HepG2 (cell line): ENCODE data around the gene POU5F1.

Experiments
- CBX1 ChIP-seq: IDR thresholded peaks from one replicate; pipeline ENCODE4 v1.6.1; 2016; ENCODE audit warnings: antibody characterized with exemption, low read depth
- HDAC2 ChIP-seq: sonication (generic); formaldehyde crosslinking; IDR thresholded peaks from 2 replicates; pipeline ENCODE4 v1.4.0; 2020; ENCODE audit warnings: missing genetic modification reagents
- HNRNPL ChIP-seq: fragments of 200-400 bp; formaldehyde crosslinking; IDR thresholded peaks from 2 replicates; pipeline ENCODE4 v1.6.1; 2017; ENCODE audit warnings: mild to moderate bottlenecking, low read depth, low read length
- NFE2L1 ChIP-seq: sonication (generic); formaldehyde crosslinking; IDR thresholded peaks from 2 replicates; pipeline ENCODE4 v1.4.0; 2020; ENCODE audit warnings: missing genetic modification reagents, mild to moderate bottlenecking, borderline replicate concordance
- SALL1 ChIP-seq: sonication (generic); formaldehyde crosslinking; IDR thresholded peaks from 2 replicates; pipeline ENCODE4 v1.8.0; 2022; ENCODE audit warnings: mild to moderate bottlenecking, missing genetic modification reagents
- TGIF2 ChIP-seq: IDR thresholded peaks from 2 replicates; pipeline ENCODE4 v1.6.1; 2016; ENCODE audit warnings: control low read depth, missing compliant biosample characterization
- ZNF891 ChIP-seq: sonication (generic); formaldehyde crosslinking; IDR thresholded peaks from 2 replicates; pipeline ENCODE4 v1.5.0; 2020; ENCODE audit warnings: mild to moderate bottlenecking, missing genetic modification reagents
- ZSCAN31 ChIP-seq: sonication (generic); formaldehyde crosslinking; IDR thresholded peaks from 2 replicates; pipeline ENCODE4 v1.5.0; 2020; ENCODE audit warnings: low read depth, mild to moderate bottlenecking, missing genetic modification reagents
- TF ChIP-seq, protein P1 (sequence below): sonication (generic); formaldehyde crosslinking; IDR thresholded peaks from 2 replicates; pipeline ENCODE4 v1.5.0; 2020; ENCODE audit warnings: mild to moderate bottlenecking, missing genetic modification reagents, moderate library complexity
- TF ChIP-seq, protein P2 (sequence below): sonication (generic); formaldehyde crosslinking; IDR thresholded peaks from 2 replicates; pipeline ENCODE4 v1.4.0; 2020; ENCODE audit warnings: missing genetic modification reagents
- TF ChIP-seq, protein P3 (sequence below): sonication (generic); formaldehyde crosslinking; IDR thresholded peaks from 2 replicates; pipeline ENCODE4 v1.5.1; 2020; ENCODE audit warnings: missing genetic modification reagents, mild to moderate bottlenecking, borderline replicate concordance
- TF ChIP-seq, protein P4 (sequence below): IDR thresholded peaks from 2 replicates; pipeline ENCODE4 v1.6.1; 2012; ENCODE audit warnings: inconsistent platforms
- TF ChIP-seq, protein P5 (sequence below): sonication (generic); formaldehyde crosslinking; IDR thresholded peaks from 2 replicates; pipeline ENCODE4 v1.4.0; 2020; ENCODE audit warnings: missing genetic modification reagents, mild to moderate bottlenecking, borderline replicate concordance
- TF ChIP-seq, protein P6 (sequence below): sonication (generic); formaldehyde crosslinking; IDR thresholded peaks from 2 replicates; pipeline ENCODE4 v1.4.0; 2020; ENCODE audit warnings: mild to moderate bottlenecking, missing genetic modification reagents

DNA sequence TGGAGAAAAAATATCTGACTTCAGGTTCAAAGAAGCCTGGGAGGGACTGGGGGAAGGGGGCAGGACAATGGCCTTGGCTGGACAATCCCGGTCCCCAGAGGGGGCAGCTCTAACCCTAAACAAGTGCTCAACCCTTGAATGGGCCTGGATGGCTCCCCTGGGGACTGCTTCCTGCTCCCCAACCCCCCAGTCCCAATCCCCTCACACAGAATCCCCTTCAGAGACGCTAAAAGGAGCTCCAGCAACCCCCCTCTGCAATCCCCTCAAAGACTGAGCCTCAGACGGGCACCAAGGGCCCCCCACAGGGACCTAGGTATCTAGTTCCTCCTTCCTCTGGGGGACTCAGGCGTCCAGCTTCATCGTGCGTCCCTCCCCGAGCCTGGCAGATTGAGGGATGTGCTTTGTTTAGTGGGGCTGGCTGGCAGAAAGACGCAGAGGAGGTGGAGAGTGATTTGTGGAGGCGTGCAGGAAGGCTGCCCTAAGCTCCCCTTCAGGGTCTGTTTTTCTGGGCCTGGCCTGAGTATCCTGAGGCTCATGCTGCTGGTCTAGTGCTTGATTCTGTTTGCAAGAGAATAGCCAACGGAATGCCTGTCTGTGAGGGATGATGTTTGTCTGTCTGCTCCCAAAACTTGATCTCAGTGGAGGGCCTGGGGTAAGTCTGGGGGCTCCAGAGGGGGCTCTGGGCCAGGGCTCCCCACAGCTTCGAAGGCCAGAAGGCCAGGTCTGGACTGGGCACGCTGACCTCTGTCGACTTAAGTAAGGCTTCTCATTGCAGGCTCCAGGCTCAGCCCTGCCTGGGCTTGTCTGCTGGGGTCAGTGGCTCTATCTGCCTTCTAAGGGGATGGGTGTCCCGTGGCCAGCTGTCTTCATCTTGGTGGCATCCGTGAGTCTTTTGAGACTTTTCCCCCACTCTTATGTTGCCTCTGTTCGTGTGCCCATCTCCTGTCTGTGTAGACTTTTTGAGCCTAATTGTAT is 1.7 kb upstream of the POU5F1 start:
- TF ChIP-seq NFE2L1 (no peak), ZSCAN31 (no peak), CBX1 (no peak), HNRNPL (no peak), SALL1 (CRISPR knock-in tag) (no peak), TGIF2 (CRISPR knock-in tag) (no peak), HDAC2 (CRISPR knock-in tag) (no peak), ZNF891 (no peak)
- TF ChIP-seq, protein P1, sequence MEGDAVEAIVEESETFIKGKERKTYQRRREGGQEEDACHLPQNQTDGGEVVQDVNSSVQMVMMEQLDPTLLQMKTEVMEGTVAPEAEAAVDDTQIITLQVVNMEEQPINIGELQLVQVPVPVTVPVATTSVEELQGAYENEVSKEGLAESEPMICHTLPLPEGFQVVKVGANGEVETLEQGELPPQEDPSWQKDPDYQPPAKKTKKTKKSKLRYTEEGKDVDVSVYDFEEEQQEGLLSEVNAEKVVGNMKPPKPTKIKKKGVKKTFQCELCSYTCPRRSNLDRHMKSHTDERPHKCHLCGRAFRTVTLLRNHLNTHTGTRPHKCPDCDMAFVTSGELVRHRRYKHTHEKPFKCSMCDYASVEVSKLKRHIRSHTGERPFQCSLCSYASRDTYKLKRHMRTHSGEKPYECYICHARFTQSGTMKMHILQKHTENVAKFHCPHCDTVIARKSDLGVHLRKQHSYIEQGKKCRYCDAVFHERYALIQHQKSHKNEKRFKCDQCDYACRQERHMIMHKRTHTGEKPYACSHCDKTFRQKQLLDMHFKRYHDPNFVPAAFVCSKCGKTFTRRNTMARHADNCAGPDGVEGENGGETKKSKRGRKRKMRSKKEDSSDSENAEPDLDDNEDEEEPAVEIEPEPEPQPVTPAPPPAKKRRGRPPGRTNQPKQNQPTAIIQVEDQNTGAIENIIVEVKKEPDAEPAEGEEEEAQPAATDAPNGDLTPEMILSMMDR (CRISPR knock-in tag) = no peak
- TF ChIP-seq, protein P2, sequence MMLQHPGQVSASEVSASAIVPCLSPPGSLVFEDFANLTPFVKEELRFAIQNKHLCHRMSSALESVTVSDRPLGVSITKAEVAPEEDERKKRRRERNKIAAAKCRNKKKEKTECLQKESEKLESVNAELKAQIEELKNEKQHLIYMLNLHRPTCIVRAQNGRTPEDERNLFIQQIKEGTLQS = no peak
- TF ChIP-seq, protein P3, sequence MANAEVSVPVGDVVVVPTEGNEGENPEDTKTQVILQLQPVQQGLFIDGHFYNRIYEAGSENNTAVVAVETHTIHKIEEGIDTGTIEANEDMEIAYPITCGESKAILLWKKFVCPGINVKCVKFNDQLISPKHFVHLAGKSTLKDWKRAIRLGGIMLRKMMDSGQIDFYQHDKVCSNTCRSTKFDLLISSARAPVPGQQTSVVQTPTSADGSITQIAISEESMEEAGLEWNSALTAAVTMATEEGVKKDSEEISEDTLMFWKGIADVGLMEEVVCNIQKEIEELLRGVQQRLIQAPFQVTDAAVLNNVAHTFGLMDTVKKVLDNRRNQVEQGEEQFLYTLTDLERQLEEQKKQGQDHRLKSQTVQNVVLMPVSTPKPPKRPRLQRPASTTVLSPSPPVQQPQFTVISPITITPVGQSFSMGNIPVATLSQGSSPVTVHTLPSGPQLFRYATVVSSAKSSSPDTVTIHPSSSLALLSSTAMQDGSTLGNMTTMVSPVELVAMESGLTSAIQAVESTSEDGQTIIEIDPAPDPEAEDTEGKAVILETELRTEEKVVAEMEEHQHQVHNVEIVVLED (CRISPR knock-in tag) = no peak
- TF ChIP-seq, protein P4, sequence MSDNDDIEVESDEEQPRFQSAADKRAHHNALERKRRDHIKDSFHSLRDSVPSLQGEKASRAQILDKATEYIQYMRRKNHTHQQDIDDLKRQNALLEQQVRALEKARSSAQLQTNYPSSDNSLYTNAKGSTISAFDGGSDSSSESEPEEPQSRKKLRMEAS = no peak
- TF ChIP-seq, protein P5, sequence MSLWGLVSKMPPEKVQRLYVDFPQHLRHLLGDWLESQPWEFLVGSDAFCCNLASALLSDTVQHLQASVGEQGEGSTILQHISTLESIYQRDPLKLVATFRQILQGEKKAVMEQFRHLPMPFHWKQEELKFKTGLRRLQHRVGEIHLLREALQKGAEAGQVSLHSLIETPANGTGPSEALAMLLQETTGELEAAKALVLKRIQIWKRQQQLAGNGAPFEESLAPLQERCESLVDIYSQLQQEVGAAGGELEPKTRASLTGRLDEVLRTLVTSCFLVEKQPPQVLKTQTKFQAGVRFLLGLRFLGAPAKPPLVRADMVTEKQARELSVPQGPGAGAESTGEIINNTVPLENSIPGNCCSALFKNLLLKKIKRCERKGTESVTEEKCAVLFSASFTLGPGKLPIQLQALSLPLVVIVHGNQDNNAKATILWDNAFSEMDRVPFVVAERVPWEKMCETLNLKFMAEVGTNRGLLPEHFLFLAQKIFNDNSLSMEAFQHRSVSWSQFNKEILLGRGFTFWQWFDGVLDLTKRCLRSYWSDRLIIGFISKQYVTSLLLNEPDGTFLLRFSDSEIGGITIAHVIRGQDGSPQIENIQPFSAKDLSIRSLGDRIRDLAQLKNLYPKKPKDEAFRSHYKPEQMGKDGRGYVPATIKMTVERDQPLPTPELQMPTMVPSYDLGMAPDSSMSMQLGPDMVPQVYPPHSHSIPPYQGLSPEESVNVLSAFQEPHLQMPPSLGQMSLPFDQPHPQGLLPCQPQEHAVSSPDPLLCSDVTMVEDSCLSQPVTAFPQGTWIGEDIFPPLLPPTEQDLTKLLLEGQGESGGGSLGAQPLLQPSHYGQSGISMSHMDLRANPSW (CRISPR knock-in tag) = no peak
- TF ChIP-seq, protein P6, sequence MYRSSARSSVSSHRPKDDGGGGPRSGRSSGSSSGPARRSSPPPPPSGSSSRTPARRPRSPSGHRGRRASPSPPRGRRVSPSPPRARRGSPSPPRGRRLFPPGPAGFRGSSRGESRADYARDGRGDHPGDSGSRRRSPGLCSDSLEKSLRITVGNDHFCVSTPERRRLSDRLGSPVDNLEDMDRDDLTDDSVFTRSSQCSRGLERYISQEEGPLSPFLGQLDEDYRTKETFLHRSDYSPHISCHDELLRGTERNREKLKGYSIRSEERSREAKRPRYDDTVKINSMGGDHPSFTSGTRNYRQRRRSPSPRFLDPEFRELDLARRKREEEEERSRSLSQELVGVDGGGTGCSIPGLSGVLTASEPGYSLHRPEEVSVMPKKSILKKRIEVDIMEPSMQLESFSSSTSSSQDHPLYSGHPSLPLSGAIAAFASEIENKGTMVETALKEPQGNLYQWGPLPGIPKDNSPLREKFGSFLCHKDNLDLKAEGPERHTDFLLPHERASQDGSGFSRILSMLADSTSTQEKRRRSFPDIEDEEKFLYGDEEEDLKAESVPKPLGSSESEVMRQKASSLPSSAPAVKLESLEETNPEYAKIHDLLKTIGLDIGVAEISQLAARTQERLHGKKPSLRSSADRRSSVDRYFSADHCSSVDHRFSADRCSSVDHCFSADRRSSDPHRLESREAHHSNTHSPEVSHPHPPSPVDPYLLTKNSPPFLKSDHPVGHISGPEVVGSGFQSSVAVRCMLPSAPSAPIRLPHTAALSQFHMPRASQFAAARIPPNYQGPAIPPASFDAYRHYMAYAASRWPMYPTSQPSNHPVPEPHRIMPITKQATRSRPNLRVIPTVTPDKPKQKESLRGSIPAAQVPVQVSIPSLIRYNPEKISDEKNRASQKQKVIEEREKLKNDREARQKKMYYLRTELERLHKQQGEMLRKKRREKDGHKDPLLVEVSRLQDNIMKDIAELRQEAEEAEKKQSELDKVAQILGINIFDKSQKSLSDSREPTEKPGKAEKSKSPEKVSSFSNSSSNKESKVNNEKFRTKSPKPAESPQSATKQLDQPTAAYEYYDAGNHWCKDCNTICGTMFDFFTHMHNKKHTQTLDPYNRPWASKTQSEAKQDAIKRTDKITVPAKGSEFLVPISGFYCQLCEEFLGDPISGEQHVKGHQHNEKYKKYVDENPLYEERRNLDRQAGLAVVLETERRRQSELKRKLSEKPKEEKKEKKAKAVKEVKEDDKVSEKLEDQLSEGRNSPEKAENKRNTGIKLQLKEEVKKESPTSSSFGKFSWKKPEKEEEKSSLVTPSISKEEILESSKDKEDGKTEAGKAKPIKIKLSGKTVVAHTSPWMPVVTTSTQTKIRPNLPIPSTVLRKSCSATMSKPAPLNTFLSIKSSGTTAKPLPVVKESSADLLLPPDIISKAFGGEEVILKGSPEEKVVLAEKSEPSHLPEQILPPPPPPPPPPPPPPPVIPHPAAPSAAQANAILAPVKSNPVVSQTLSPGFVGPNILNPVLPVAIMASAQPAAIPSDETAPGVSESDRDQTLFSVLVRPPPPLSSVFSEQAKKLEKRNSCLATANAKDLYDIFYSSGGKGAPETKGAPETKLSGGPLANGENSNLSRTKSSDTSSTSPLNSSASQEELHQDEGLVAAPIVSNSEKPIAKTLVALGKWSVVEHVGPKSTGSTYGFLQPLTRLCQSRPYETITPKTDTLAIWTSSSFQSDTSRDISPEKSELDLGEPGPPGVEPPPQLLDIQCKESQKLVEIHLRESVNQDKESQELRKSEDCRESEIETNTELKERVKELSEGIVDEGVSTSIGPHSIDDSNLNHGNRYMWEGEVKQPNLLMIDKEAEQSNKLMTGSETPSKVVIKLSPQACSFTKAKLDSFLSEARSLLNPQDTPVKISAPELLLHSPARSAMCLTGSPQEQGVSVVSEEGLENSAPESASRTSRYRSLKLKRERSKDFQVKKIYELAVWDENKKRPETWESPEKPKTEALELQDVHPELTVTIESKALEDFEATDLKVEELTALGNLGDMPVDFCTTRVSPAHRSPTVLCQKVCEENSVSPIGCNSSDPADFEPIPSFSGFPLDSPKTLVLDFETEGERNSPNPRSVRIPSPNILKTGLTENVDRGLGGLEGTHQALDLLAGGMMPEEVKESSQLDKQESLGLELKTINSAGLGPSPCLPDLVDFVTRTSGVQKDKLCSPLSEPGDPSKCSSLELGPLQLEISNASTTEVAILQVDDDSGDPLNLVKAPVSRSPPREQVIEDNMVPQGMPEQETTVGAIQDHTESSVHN (CRISPR knock-in tag) = no peak
